Mammary epithelial cell (primary cell): ENCODE measurements around the gene PROSER2.

Experiments
- CTCF ChIP-seq, 2 donors: IDR thresholded peaks in 1 of 2; conservative IDR thresholded peaks in 1 of 2; 2 replicates each; pipeline ENCODE4 v1.5.1; 2011 to 2012; ENCODE audit warnings: inconsistent platforms in 2 of 2, low read length in 2 of 2, mild to moderate bottlenecking in 2 of 2, control low read depth in 1 of 2, low read depth in 1 of 2; ENCODE audit not compliant: insufficient read depth in 1 of 2; ENCODE audit errors: extremely low read depth in 1 of 2
- EZH2 ChIP-seq: IDR thresholded peaks from 2 replicates; pipeline ENCODE4 v1.6.1; 2012; ENCODE audit warnings: low read length, inconsistent platforms, borderline replicate concordance

GRCh38 chr10:11787846-11788245 is 35.3 kb upstream of the PROSER2 start:
- TF ChIP-seq CTCF (conservative IDR thresholded peaks at IDR 0.05 in 1 of 2, IDR thresholded peaks at IDR 0.05 in 1 of 2; ENCODE audit: extremely low read depth in 1 of 2, insufficient read depth in 1 of 2, low read depth in 1 of 2, low read length in 2 of 2) (no peak), EZH2 (no peak)
